Type B pancreatic cell (in vitro differentiated cells): ENCODE measurements around the gene ADGRV1. TPM values are rescaled to one million over a fixed set of nuclear protein-coding genes. Genes with fewer than 3 reads are reported as not detected.

Experiments
- DNase-seq: peaks from one replicate; pipeline ENCODE4 v3.0.0; 2021; ENCODE audit warnings: mixed read lengths; ENCODE audit not compliant: unreplicated experiment; ENCODE audit errors: extremely low spot score
- H3K27ac Mint-ChIP-seq: 2 replicates; pipeline ENCODE4 v1.8.0; 2021; ENCODE audit warnings: mild to moderate bottlenecking, mixed read lengths
- H3K27me3 Mint-ChIP-seq: 2 replicates; pipeline ENCODE4 v1.8.0; 2021; ENCODE audit warnings: mixed read lengths
- H3K36me3 Mint-ChIP-seq: 2 replicates; pipeline ENCODE4 v1.8.0; 2021; ENCODE audit warnings: mixed read lengths
- H3K4me1 Mint-ChIP-seq: one replicate; pipeline ENCODE4 v1.8.0; 2021; ENCODE audit warnings: mixed read lengths; ENCODE audit not compliant: unreplicated experiment
- H3K4me3 Mint-ChIP-seq: 2 replicates; pipeline ENCODE4 v1.8.0; 2021; ENCODE audit warnings: mild to moderate bottlenecking, mixed read lengths
- H3K9me3 Mint-ChIP-seq: 2 replicates; pipeline ENCODE4 v1.8.0; 2021; ENCODE audit warnings: mixed read lengths
- total RNA-seq: library from RNA; stranded (reverse); gene quantifications from 2 replicates; pipeline ENCODE4 v1.2.1, GENCODE V29; 2021; ENCODE audit warnings: low replicate concordance
- TF ChIP-seq, protein P1 (sequence below): fragments of 200-600 bp; sonication (generic); conservative IDR thresholded peaks from 2 replicates; pipeline ENCODE4 v1.5.0; 2021; ENCODE audit warnings: antibody characterized with exemption, mild to moderate bottlenecking

The ADGRV1 gene
- total RNA-seq, 1 donor from 2014 or later, result 29.5 TPM

GRCh38 chr5:91137647-91138046 lies 579.0 kb downstream of the ADGRV1 start:
- H3K9me3 Mint-ChIP-seq, result no peaks in the 10 kb centered on the region
- H3K27ac Mint-ChIP-seq, result no peak overlapping the region
- TF ChIP-seq, protein P1, sequence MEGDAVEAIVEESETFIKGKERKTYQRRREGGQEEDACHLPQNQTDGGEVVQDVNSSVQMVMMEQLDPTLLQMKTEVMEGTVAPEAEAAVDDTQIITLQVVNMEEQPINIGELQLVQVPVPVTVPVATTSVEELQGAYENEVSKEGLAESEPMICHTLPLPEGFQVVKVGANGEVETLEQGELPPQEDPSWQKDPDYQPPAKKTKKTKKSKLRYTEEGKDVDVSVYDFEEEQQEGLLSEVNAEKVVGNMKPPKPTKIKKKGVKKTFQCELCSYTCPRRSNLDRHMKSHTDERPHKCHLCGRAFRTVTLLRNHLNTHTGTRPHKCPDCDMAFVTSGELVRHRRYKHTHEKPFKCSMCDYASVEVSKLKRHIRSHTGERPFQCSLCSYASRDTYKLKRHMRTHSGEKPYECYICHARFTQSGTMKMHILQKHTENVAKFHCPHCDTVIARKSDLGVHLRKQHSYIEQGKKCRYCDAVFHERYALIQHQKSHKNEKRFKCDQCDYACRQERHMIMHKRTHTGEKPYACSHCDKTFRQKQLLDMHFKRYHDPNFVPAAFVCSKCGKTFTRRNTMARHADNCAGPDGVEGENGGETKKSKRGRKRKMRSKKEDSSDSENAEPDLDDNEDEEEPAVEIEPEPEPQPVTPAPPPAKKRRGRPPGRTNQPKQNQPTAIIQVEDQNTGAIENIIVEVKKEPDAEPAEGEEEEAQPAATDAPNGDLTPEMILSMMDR, result no peak
- no peak overlapping the region for H3K4me3 Mint-ChIP-seq
- peaks cover 6% of the 10 kb centered on the region for H3K4me1 Mint-ChIP-seq
- no peaks in the 10 kb centered on the region for H3K36me3 Mint-ChIP-seq
- H3K27me3 Mint-ChIP-seq, result no peaks in the 10 kb centered on the region
- DNase-seq, result no peak

DNA sequence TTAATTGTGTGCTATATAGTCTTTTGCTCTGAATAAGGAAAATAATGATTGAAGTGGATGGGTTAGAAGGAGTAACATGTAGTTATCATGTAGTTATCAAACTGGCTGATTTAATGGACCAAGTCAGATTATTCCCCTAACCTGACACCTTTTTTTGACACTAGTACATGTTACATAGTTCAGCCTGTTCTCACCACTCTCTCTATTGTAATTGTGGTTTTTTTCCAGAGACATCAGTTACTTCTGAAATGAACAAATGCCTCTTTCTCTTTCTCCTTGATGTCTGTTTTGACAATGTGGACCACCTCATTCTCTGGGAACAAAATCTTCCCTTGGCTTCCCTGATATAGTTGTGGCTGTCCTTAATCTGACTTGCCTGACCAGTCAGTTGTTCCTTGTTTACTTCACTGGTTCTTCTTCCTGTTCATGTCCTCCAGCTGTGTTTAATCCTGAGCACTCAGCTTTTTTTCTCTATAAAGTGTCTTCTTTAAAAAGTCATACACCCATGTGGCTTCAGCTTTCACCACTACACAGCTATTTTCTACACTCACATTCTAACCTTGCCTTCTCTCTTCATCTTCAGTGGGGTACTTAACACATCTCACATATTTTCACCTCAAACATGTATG lies 581.1 kb downstream of the ADGRV1 start:
- Mint-ChIP-seq H3K36me3 (no peaks in the 10 kb centered on the region), H3K27ac (peak overlapping the region; percentile 7), H3K9me3 (no peaks in the 10 kb centered on the region), H3K4me1 (peaks cover 9% of the 10 kb centered on the region), H3K4me3 (no peak overlapping the region), H3K27me3 (no peaks in the 10 kb centered on the region)
- no peak for DNase-seq
- TF ChIP-seq, protein P1, result no peak

- Mint-ChIP-seq H3K36me3 (no peaks in the 10 kb centered on the region), H3K27me3 (no peaks in the 10 kb centered on the region), H3K4me1 (peaks cover 16% of the 10 kb centered on the region), H3K27ac (no peak overlapping the region), H3K4me3 (no peak overlapping the region), H3K9me3 (no peaks in the 10 kb centered on the region)
- TF ChIP-seq, protein P1, result no peak
- no peak for DNase-seq
Measured at GRCh38 chr5:91140657-91141056, 582.1 kb downstream of the ADGRV1 start.

GRCh38 chr5:91141642-91142041 lies 583.0 kb downstream of the ADGRV1 start:
- no peak overlapping the region for H3K27ac Mint-ChIP-seq
- H3K4me1 Mint-ChIP-seq, result peaks cover 20% of the 10 kb centered on the region
- DNase-seq, result no peak
- H3K4me3 Mint-ChIP-seq, result no peak overlapping the region
- no peaks in the 10 kb centered on the region for H3K27me3 Mint-ChIP-seq
- no peaks in the 10 kb centered on the region for H3K36me3 Mint-ChIP-seq
- no peaks in the 10 kb centered on the region for H3K9me3 Mint-ChIP-seq
- TF ChIP-seq, protein P1, result no peak

GRCh38 chr5:91142386-91142785 lies 583.8 kb downstream of the ADGRV1 start:
- no peak overlapping the region for H3K4me3 Mint-ChIP-seq
- no peaks in the 10 kb centered on the region for H3K27me3 Mint-ChIP-seq
- H3K27ac Mint-ChIP-seq, result no peak overlapping the region
- no peak for DNase-seq
- peaks cover 20% of the 10 kb centered on the region for H3K4me1 Mint-ChIP-seq
- no peaks in the 10 kb centered on the region for H3K36me3 Mint-ChIP-seq
- TF ChIP-seq, protein P1, result no peak
- H3K9me3 Mint-ChIP-seq, result no peaks in the 10 kb centered on the region

- Mint-ChIP-seq H3K27ac (no peak overlapping the region), H3K27me3 (no peaks in the 10 kb centered on the region), H3K4me1 (peaks cover 20% of the 10 kb centered on the region), H3K4me3 (no peak overlapping the region), H3K36me3 (no peaks in the 10 kb centered on the region), H3K9me3 (no peaks in the 10 kb centered on the region)
- TF ChIP-seq, protein P1, result no peak
- no peak for DNase-seq
Measured at GRCh38 chr5:91142819-91143218, 584.2 kb downstream of the ADGRV1 start.
